ENCODE data around the gene NEK7.

The NEK7 gene

GRCh38 chr1:198267921-198268320 lies 111.1 kb downstream of the NEK7 start:
- no peak for TF ChIP-seq EZH2phosphoT487 (conservative IDR thresholded peaks at IDR 0.05; ENCODE audit: low read length)
- TF ChIP-seq CTCF (IDR thresholded peaks at IDR 0.05; ENCODE audit: insufficient read depth, low read length, poor library complexity, severe bottlenecking): no peak
- Histone ChIP-seq H4K20me1 (ENCODE audit: low read depth, low read length) (no peaks in the 10 kb centered on the region), H2AFZ (ENCODE audit: low read depth, low read length, severe bottlenecking) (no peak overlapping the region), H3K27me3 (ENCODE audit: low read length) (no peaks in the 10 kb centered on the region), H3K9me3 (ENCODE audit: insufficient read depth, low read length) (no peaks in the 10 kb centered on the region), H3K4me2 (ENCODE audit: low read depth, low read length, poor library complexity, severe bottlenecking) (no peak overlapping the region), H3K79me2 (ENCODE audit: insufficient read depth, low read length) (no peaks in the 10 kb centered on the region), H3K36me3 (ENCODE audit: low read length) (no peaks in the 10 kb centered on the region), H3K4me3 (ENCODE audit: insufficient read depth, low read length, poor library complexity, severe bottlenecking) (no peak overlapping the region), H3K9ac (ENCODE audit: low read length) (no peak overlapping the region), H3K27ac (ENCODE audit: low read depth, low read length) (no peak overlapping the region), H3F3A (ENCODE audit: insufficient read depth) (no peaks in the 10 kb centered on the region; the same call in 1 of the 2 replicates), H3K9me2 (replicated peaks; ENCODE audit: insufficient read depth, low read length) (no peaks in the 10 kb centered on the region)

- no peak overlapping the region for H3K27ac ChIP-seq (ENCODE audit: low read depth, low read length)
- no peak for TF ChIP-seq CTCF (IDR thresholded peaks at IDR 0.05; ENCODE audit: insufficient read depth, low read length, poor library complexity, severe bottlenecking)
- no peak for TF ChIP-seq EZH2phosphoT487 (conservative IDR thresholded peaks at IDR 0.05; ENCODE audit: low read length)
- H3K4me2 ChIP-seq (ENCODE audit: low read depth, low read length, poor library complexity, severe bottlenecking): no peak overlapping the region
- H3K9ac ChIP-seq (ENCODE audit: low read length): no peak overlapping the region
- no peak overlapping the region for H2AFZ ChIP-seq (ENCODE audit: low read depth, low read length, severe bottlenecking)
- H3K9me2 ChIP-seq (replicated peaks; ENCODE audit: insufficient read depth, low read length): no peaks in the 10 kb centered on the region
- no peaks in the 10 kb centered on the region for H3K27me3 ChIP-seq (ENCODE audit: low read length)
- no peaks in the 10 kb centered on the region for H3K36me3 ChIP-seq (ENCODE audit: low read length)
- H3K9me3 ChIP-seq (ENCODE audit: insufficient read depth, low read length): no peaks in the 10 kb centered on the region
- no peaks in the 10 kb centered on the region for H3K79me2 ChIP-seq (ENCODE audit: insufficient read depth, low read length)
- H4K20me1 ChIP-seq (ENCODE audit: low read depth, low read length): no peaks in the 10 kb centered on the region
- H3K4me3 ChIP-seq (ENCODE audit: insufficient read depth, low read length, poor library complexity, severe bottlenecking): no peak overlapping the region
- H3F3A ChIP-seq (ENCODE audit: insufficient read depth): no peaks in the 10 kb centered on the region; the same call in 1 of the 2 replicates
Measured at GRCh38 chr1:198268784-198269645, 112.2 kb downstream of the NEK7 start.

GRCh38 chr1:198269646-198269940 lies 112.8 kb downstream of the NEK7 start:
- no peaks in the 10 kb centered on the region; the same call in 1 of the 2 replicates for H3F3A ChIP-seq (ENCODE audit: insufficient read depth)
- no peak overlapping the region for H2AFZ ChIP-seq (ENCODE audit: low read depth, low read length, severe bottlenecking)
- H3K79me2 ChIP-seq (ENCODE audit: insufficient read depth, low read length): no peaks in the 10 kb centered on the region
- H4K20me1 ChIP-seq (ENCODE audit: low read depth, low read length): no peaks in the 10 kb centered on the region
- no peak overlapping the region for H3K4me2 ChIP-seq (ENCODE audit: low read depth, low read length, poor library complexity, severe bottlenecking)
- no peak overlapping the region for H3K9ac ChIP-seq (ENCODE audit: low read length)
- no peak overlapping the region for H3K4me3 ChIP-seq (ENCODE audit: insufficient read depth, low read length, poor library complexity, severe bottlenecking)
- TF ChIP-seq CTCF (IDR thresholded peaks at IDR 0.05; ENCODE audit: insufficient read depth, low read length, poor library complexity, severe bottlenecking) (no peak), EZH2phosphoT487 (conservative IDR thresholded peaks at IDR 0.05; ENCODE audit: low read length) (no peak)
- no peaks in the 10 kb centered on the region for H3K27me3 ChIP-seq (ENCODE audit: low read length)
- no peak overlapping the region for H3K27ac ChIP-seq (ENCODE audit: low read depth, low read length)
- H3K9me3 ChIP-seq (ENCODE audit: insufficient read depth, low read length): no peaks in the 10 kb centered on the region
- H3K9me2 ChIP-seq (replicated peaks; ENCODE audit: insufficient read depth, low read length): no peaks in the 10 kb centered on the region
- no peaks in the 10 kb centered on the region for H3K36me3 ChIP-seq (ENCODE audit: low read length)
